Natural killer cell (primary cell): ENCODE data around the gene PRSS53. TPM values are rescaled to one million over a fixed set of nuclear protein-coding genes. Genes with fewer than 3 reads are reported as not detected.

Experiments used
- ATAC-seq, 3 donors: fragments of 150-1000 bp in 2 of 3; fragments of 200-7000 bp in 1 of 3; cut with Tn5 transposase; 1 replicate in 1 of 3; 2 replicates in 2 of 3; pipeline ENCODE4 v1.10.0; 2021; ENCODE audit warnings: mild to moderate bottlenecking in 2 of 3, moderate library complexity in 2 of 3
- DNase-seq, 2 donors: peaks; one replicate each; pipeline versions ENCODE4 v3.0.0 to v3.0.0-alpha.2; 2013 to 2021; ENCODE audit warnings: mixed read lengths in 1 of 2
- H3K27ac ChIP-seq: one replicate; pipeline ENCODE4 v1.5.1; 2013; ENCODE audit warnings: mild to moderate bottlenecking, low read length
- H3K27me3 ChIP-seq: one replicate; pipeline ENCODE4 v1.6.1; 2013; ENCODE audit warnings: low read length; ENCODE audit not compliant: control insufficient read depth, insufficient read depth
- H3K36me3 ChIP-seq: one replicate; pipeline ENCODE4 v1.6.1; 2013; ENCODE audit warnings: low read length; ENCODE audit not compliant: control insufficient read depth, insufficient read depth
- H3K4me1 ChIP-seq: one replicate; pipeline ENCODE4 v1.6.1; 2013; ENCODE audit warnings: low read length; ENCODE audit not compliant: control insufficient read depth, insufficient read depth
- H3K4me3 ChIP-seq: one replicate; pipeline ENCODE4 v1.5.1; 2013; ENCODE audit warnings: low read length
- H3K9me3 ChIP-seq: one replicate; pipeline ENCODE4 v1.6.1; 2013; ENCODE audit warnings: low read length; ENCODE audit not compliant: control insufficient read depth, insufficient read depth
- H3K27ac Mint-ChIP-seq, 2 donors: one replicate each; pipeline ENCODE4 v1.8.0; 2022; ENCODE audit warnings: mild to moderate bottlenecking in 2 of 2, mixed read lengths in 2 of 2, moderate library complexity in 1 of 2
- H3K27me3 Mint-ChIP-seq, 2 donors: one replicate each; pipeline ENCODE4 v1.8.0; 2022; ENCODE audit warnings: low read depth in 2 of 2, mixed read lengths in 2 of 2
- H3K36me3 Mint-ChIP-seq: one replicate; pipeline ENCODE4 v1.8.0; 2022; ENCODE audit warnings: mixed read lengths
- H3K4me1 Mint-ChIP-seq, 2 donors: one replicate each; pipeline ENCODE4 v1.8.0; 2022; ENCODE audit warnings: mixed read lengths in 2 of 2
- H3K4me3 Mint-ChIP-seq: one replicate; pipeline ENCODE4 v1.8.0; 2022; ENCODE audit warnings: mild to moderate bottlenecking, moderate library complexity, mixed read lengths
- H3K9me3 Mint-ChIP-seq, 2 donors: one replicate each; pipeline ENCODE4 v1.8.0; 2022; ENCODE audit warnings: mixed read lengths in 2 of 2
- WGBS: methylation state at CpG from one replicate; pipeline ENCODE4 v1.1.7; 2013; ENCODE audit warnings: missing lambda C conversion rate; ENCODE audit not compliant: insufficient coverage; 5-methylcytosine and 5-hydroxymethylcytosine counted together
- intact Hi-C: fragments of 100-400 bp; cut with micrococcal nuclease; formaldehyde crosslinking; loops from one replicate; pipeline ENCODE4 v1.14.2; 2022
- total RNA-seq, 4 donors: library from RNA; stranded (reverse); fragments of 120-200 nt in 1 of 4; gene quantifications; one replicate each; pipeline versions ENCODE4 v1.2.3 to v1.2.4, GENCODE V29; 2013 to 2022
- TF ChIP-seq, protein P1 (sequence below): fragments of 200-600 bp; IDR thresholded peaks from one replicate; pipeline ENCODE4 v1.8.0; 2022; ENCODE audit warnings: antibody characterized with exemption

PRSS53 gene
- total RNA-seq, 3 donors from 2014 or later (not counting 1 experiment from before 2014, with no cell fraction given) = 4.3 to 7.4 (median 5.1) TPM

DNA sequence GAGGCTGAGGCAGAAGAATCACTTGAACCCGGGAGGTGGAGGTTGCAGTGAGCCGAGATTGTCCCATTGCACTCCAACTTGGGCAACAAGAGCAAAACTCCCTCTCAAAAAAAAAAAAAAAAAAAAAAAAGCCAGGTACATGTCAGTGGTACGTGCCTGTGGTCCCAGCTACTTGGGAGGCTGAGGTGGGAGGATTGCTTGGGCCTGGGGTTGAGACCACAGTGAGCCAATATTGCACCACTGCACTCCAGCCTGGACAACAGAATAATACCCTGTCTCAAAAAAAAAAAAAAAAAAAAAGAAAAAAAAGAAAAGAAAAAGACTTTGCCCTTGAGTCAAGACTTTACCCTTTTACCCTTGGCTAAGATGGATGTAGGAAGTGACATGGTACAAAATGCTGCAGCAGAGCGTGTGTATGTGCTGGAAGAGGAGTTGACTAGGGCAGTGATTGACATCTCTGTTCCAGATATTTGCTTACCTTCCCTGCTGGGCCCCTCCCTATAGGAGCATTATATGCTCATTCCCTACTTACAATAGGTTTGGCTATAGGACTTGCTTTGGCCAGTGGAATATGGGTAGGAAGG is 44.8 kb downstream of the PRSS53 start:
- no peak overlapping the region for H3K27ac Mint-ChIP-seq
- no peak overlapping the region for H3K4me3 Mint-ChIP-seq
- Histone ChIP-seq H3K4me1 (no peaks in the 10 kb centered on the region), H3K27ac (no peak overlapping the region), H3K27me3 (no peaks in the 10 kb centered on the region), H3K4me3 (no peak overlapping the region), H3K9me3 (no peaks in the 10 kb centered on the region), H3K36me3 (peaks cover 26% of the 10 kb centered on the region)
- ATAC-seq (no peak), DNase-seq (no peak)
- no peaks in the 10 kb centered on the region for H3K27me3 Mint-ChIP-seq
- 100% methylated on average over 1 of the region's 4 CpGs for WGBS
- no peaks in the 10 kb centered on the region for H3K36me3 Mint-ChIP-seq
- intact Hi-C loops = no loop called here
- TF ChIP-seq, protein P1, sequence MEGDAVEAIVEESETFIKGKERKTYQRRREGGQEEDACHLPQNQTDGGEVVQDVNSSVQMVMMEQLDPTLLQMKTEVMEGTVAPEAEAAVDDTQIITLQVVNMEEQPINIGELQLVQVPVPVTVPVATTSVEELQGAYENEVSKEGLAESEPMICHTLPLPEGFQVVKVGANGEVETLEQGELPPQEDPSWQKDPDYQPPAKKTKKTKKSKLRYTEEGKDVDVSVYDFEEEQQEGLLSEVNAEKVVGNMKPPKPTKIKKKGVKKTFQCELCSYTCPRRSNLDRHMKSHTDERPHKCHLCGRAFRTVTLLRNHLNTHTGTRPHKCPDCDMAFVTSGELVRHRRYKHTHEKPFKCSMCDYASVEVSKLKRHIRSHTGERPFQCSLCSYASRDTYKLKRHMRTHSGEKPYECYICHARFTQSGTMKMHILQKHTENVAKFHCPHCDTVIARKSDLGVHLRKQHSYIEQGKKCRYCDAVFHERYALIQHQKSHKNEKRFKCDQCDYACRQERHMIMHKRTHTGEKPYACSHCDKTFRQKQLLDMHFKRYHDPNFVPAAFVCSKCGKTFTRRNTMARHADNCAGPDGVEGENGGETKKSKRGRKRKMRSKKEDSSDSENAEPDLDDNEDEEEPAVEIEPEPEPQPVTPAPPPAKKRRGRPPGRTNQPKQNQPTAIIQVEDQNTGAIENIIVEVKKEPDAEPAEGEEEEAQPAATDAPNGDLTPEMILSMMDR = no peak
- H3K9me3 Mint-ChIP-seq = no peaks in the 10 kb centered on the region
- no peaks in the 10 kb centered on the region for H3K4me1 Mint-ChIP-seq

DNA sequence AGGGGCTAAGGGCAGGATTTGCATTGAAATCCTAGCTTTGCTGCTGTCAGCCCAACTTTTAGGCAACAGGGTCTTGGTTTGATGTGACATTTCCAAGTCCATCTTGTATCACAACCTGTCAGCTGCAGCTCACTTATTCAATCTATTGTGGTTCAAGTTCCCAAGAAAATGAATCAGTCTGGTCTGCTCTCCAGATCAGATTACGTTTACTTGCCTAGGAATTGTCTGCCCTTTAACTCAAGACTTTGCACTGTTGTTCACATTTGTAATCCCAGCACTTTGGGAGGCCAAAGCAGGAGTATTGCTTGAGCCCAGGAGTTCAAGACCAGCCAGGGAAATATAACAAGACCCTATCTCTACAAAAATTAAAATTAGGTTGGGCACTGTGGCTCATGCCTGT is 45.4 kb downstream of the PRSS53 start:
- no peak overlapping the region for H3K4me3 Mint-ChIP-seq
- 81% methylated on average over 1 of the region's 1 CpG for WGBS
- Histone ChIP-seq H3K4me1 (no peaks in the 10 kb centered on the region), H3K9me3 (no peaks in the 10 kb centered on the region), H3K27ac (no peak overlapping the region), H3K36me3 (peaks cover 33% of the 10 kb centered on the region), H3K27me3 (no peaks in the 10 kb centered on the region), H3K4me3 (no peak overlapping the region)
- TF ChIP-seq, protein P1 = no peak
- no peaks in the 10 kb centered on the region for H3K36me3 Mint-ChIP-seq
- intact Hi-C loops = no loop called here
- H3K27me3 Mint-ChIP-seq = no peaks in the 10 kb centered on the region
- no peaks in the 10 kb centered on the region for H3K4me1 Mint-ChIP-seq
- ATAC-seq (no peak), DNase-seq (no peak)
- no peaks in the 10 kb centered on the region for H3K9me3 Mint-ChIP-seq
- H3K27ac Mint-ChIP-seq = no peak overlapping the region

DNA sequence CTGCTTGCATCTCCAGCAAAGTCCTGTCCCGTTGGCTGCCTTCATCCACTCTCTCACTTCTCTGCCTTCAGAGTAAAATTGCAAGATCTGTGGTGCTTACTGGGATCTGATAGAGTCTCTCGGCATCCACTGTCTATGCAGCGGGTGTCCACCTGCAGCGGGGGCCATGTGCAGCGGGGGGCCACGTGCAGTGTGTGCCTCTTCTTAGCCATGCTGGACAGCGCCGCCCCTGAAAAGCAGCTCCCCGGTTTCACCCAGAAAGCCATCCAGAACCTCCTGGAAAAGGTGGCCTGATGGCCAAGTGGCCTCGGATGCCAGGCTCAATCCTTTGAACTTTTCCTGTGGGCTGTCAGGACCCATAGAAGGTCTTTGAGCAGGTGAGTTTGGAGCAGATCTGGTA is 45.9 kb downstream of the PRSS53 start:
- TF ChIP-seq, protein P1 = no peak
- intact Hi-C loops = no loop called here
- no peak overlapping the region for H3K27ac Mint-ChIP-seq
- WGBS = 96% methylated on average over 10 of the region's 10 CpGs
- no peaks in the 10 kb centered on the region for H3K9me3 Mint-ChIP-seq
- H3K4me3 Mint-ChIP-seq = no peak overlapping the region
- no peak for DNase-seq
- H3K4me1 Mint-ChIP-seq = no peaks in the 10 kb centered on the region
- H3K27ac ChIP-seq = no peak overlapping the region
- H3K36me3 ChIP-seq = peaks cover 38% of the 10 kb centered on the region
- ATAC-seq = no peak
- no peaks in the 10 kb centered on the region for H3K27me3 ChIP-seq
- H3K9me3 ChIP-seq = no peaks in the 10 kb centered on the region
- no peak overlapping the region for H3K4me3 ChIP-seq
- H3K36me3 Mint-ChIP-seq = no peaks in the 10 kb centered on the region
- H3K27me3 Mint-ChIP-seq = no peaks in the 10 kb centered on the region
- no peaks in the 10 kb centered on the region for H3K4me1 ChIP-seq

DNA sequence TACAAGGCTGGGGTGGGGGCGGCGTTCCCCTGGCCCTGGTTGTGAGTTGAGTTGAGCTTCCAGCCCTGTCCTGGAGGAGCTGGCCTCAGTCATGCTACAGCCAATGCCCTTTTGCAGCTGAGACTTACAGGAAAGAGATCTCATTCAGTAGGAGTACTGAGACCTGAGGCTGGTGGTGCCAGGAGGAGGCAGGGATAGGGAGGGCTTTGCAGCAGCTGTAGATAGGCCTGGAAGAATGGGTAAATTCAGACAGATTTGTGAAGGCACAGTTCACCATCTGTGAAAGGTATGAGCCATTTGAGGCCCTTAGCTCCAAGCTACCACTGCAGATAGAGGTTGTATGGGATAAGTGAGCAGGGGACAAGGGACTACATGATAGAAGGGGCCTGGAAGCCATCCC is 49.8 kb downstream of the PRSS53 start:
- intact Hi-C loops = no loop called here
- TF ChIP-seq, protein P1 = no peak
- peaks cover 55% of the 10 kb centered on the region for H3K36me3 ChIP-seq
- H3K27me3 ChIP-seq = no peaks in the 10 kb centered on the region
- no peaks in the 10 kb centered on the region for H3K9me3 ChIP-seq
- 100% methylated on average over 2 of the region's 2 CpGs for WGBS
- H3K27ac Mint-ChIP-seq = peak overlapping the region in 1 of 2 donors; percentile 35
- no peaks in the 10 kb centered on the region for H3K9me3 Mint-ChIP-seq
- peaks cover 19 to 20% of the 10 kb centered on the region in 2 donors for H3K4me1 Mint-ChIP-seq
- no peak overlapping the region for H3K27ac ChIP-seq
- H3K4me3 Mint-ChIP-seq = no peak overlapping the region
- H3K36me3 Mint-ChIP-seq = no peaks in the 10 kb centered on the region
- DNase-seq = no peak
- no peaks in the 10 kb centered on the region for H3K27me3 Mint-ChIP-seq
- no peak overlapping the region for H3K4me3 ChIP-seq
- no peak for ATAC-seq
- H3K4me1 ChIP-seq = peaks cover 7% of the 10 kb centered on the region
